Immature natural killer cell (primary cell): Measurements from ENCODE around the gene NPY4R2. TPM values are rescaled to one million over a fixed set of nuclear protein-coding genes. Genes with fewer than 3 reads are reported as not detected.
"Not testable (repeated sequence)": the region's sequence is repeated elsewhere in the genome, so short reads cannot be mapped to it uniquely, and the experiment has no call there.

Source experiments
- DNase-seq, 3 donors: peaks; one replicate each; pipeline ENCODE4 v3.0.0; 2022; ENCODE audit warnings: mixed read lengths in 1 of 3
- H3K27ac Mint-ChIP-seq, 6 donors: one replicate each; pipeline ENCODE4 v1.8.0; 2020; ENCODE audit warnings: mixed read lengths in 6 of 6, mild to moderate bottlenecking in 5 of 6, inconsistent platforms in 4 of 6, moderate library complexity in 3 of 6
- H3K27me3 Mint-ChIP-seq, 3 donors: one replicate each; pipeline ENCODE4 v1.8.0; 2020 to 2021; ENCODE audit warnings: low read depth in 3 of 3, mild to moderate bottlenecking in 3 of 3, mixed read lengths in 3 of 3, moderate library complexity in 3 of 3, inconsistent platforms in 1 of 3
- H3K36me3 Mint-ChIP-seq, 3 donors: one replicate each; pipeline ENCODE4 v1.8.0; 2020; ENCODE audit warnings: mixed read lengths in 3 of 3, inconsistent platforms in 2 of 3, mild to moderate bottlenecking in 2 of 3
- H3K4me1 Mint-ChIP-seq, 2 donors: one replicate each; pipeline ENCODE4 v1.8.0; 2020; ENCODE audit warnings: inconsistent platforms in 2 of 2, mild to moderate bottlenecking in 2 of 2, mixed read lengths in 2 of 2, moderate library complexity in 1 of 2
- H3K4me3 Mint-ChIP-seq, 5 donors: one replicate each; pipeline ENCODE4 v1.8.0; 2020; ENCODE audit warnings: mild to moderate bottlenecking in 5 of 5, mixed read lengths in 5 of 5, inconsistent platforms in 3 of 5, moderate library complexity in 3 of 5
- H3K9me3 Mint-ChIP-seq, 6 donors: one replicate each; pipeline ENCODE4 v1.8.0; 2020; ENCODE audit warnings: mild to moderate bottlenecking in 6 of 6, mixed read lengths in 6 of 6, inconsistent platforms in 4 of 6, moderate library complexity in 3 of 6
- polyA plus RNA-seq, 3 donors: library from polyadenylated mRNA; unstranded; fragments of 300-500 nt; fragmentation: Illumina TruSeq; gene quantifications; one replicate each; pipeline ENCODE4 v1.2.3, GENCODE V29; 2021

Gene NPY4R2
- polyA plus RNA-seq, 3 donors from 2014 or later: not detected

DNA sequence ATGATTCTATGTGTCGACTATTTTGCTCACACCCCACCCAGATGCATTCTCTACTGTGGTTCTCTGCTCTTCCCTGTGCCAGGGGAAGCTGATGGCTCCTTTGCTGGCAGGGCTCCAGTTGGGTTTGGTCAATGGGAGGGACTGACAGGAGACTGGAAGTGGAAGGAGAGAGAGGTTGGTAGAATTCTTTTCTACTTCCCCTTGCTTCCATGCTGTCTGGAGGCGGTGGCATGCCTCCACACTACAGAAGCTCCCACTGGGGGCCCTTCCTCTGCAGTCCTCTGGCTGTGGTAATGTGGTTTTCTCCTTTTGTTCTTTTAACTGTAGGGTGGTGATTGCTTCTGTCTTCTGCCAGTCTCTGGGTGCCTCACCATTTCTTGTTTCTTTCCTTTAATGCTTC lies 4.4 kb upstream of the NPY4R2 start:
- DNase-seq, H3K27me3 Mint-ChIP-seq, H3K9me3 Mint-ChIP-seq, H3K4me3 Mint-ChIP-seq, H3K4me1 Mint-ChIP-seq, H3K36me3 Mint-ChIP-seq, H3K27ac Mint-ChIP-seq: not testable (repeated sequence)

DNA sequence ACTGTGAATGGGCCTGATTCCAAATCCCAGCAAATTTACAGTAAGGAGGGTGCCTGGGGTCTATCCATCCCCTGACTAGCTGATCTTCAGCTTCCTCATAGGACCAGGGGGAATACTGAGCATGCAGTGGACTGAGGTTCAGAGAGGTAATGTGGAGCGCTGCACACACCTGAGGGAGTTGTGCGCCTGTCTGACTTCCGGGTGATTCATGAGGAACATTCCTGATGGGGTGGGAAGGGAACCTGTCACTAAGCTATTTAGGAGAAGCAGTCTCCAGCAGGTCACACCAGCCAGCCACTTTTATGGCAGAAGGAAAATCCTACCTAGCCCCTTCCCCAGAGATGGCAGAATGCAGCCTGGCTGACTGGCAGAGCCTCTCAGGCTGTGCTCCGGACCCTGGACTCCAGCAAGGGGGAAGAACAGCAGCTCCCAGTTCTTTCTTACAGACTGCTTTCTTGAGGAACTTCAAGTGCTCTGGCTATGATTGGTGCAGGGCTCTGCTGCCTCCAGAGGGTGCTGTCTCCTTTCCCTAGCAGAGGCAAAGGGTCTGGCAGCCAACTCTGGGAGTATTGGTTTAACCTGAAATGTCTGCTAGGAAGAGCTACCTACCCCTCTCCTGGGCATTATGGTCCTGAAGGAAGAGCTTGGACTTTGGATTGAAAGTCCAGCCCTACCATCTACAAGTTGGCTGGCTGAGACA lies 2.5 kb upstream of the NPY4R2 start:
- H3K4me1 Mint-ChIP-seq, H3K4me3 Mint-ChIP-seq, H3K27ac Mint-ChIP-seq, H3K27me3 Mint-ChIP-seq, DNase-seq, H3K9me3 Mint-ChIP-seq, H3K36me3 Mint-ChIP-seq: not testable (repeated sequence)

DNA sequence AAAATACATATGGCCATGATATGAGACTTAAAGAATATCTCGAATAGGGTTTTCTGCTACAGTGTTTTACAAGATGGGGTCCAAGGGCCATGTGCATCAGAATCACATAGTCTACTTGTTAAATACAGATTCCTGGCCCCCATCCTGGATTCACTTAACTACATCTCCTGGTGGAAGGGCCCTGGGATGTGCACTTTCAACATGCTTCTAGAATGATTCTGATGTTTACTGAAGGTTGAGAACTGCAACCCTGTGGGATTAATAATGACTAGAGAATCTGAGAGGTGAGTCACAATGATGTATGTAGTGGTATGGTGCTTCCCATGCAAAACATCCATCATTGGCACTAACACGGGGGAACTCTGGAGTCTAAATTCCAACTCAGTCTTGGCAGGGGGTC lies 2.1 kb downstream of the NPY4R2 start:
- not testable (repeated sequence) for H3K36me3 Mint-ChIP-seq, H3K4me1 Mint-ChIP-seq, H3K9me3 Mint-ChIP-seq, H3K4me3 Mint-ChIP-seq, DNase-seq, H3K27me3 Mint-ChIP-seq, H3K27ac Mint-ChIP-seq

DNA sequence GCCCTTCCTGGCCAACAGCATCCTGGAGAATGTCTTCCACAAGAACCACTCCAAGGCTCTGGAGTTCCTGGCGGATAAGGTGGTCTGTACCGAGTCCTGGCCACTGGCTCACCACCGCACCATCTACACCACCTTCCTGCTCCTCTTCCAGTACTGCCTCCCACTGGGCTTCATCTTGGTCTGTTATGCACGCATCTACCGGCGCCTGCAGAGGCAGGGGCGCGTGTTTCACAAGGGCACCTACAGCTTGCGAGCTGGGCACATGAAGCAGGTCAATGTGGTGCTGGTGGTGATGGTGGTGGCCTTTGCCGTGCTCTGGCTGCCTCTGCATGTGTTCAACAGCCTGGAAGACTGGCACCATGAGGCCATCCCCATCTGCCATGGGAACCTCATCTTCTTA lies 4.0 kb downstream of the NPY4R2 start:
- not testable (repeated sequence) for H3K4me3 Mint-ChIP-seq, H3K27me3 Mint-ChIP-seq, DNase-seq, H3K27ac Mint-ChIP-seq, H3K36me3 Mint-ChIP-seq, H3K4me1 Mint-ChIP-seq, H3K9me3 Mint-ChIP-seq

DNA sequence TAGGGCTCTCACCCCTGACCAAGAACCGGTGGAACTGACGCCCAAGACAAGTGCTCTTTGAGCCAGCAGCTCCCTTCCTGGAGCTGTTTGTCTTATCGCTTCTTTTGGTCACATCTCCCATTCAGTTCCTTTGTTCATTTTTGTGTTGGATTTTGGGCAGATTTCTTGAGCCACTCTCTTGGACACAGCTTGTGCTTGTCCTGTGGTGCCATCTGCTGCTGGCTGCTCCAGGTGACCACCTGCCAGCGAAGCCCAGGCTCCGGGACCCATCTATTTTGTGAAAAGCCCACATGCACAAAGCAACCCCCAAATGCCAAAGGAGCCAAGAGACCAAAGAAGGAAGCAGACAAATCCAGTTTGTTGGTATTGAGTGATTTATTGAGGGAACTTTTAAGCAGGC lies 6.2 kb downstream of the NPY4R2 start:
- H3K27ac Mint-ChIP-seq, DNase-seq, H3K36me3 Mint-ChIP-seq, H3K9me3 Mint-ChIP-seq, H3K4me1 Mint-ChIP-seq, H3K4me3 Mint-ChIP-seq, H3K27me3 Mint-ChIP-seq: not testable (repeated sequence)

DNA sequence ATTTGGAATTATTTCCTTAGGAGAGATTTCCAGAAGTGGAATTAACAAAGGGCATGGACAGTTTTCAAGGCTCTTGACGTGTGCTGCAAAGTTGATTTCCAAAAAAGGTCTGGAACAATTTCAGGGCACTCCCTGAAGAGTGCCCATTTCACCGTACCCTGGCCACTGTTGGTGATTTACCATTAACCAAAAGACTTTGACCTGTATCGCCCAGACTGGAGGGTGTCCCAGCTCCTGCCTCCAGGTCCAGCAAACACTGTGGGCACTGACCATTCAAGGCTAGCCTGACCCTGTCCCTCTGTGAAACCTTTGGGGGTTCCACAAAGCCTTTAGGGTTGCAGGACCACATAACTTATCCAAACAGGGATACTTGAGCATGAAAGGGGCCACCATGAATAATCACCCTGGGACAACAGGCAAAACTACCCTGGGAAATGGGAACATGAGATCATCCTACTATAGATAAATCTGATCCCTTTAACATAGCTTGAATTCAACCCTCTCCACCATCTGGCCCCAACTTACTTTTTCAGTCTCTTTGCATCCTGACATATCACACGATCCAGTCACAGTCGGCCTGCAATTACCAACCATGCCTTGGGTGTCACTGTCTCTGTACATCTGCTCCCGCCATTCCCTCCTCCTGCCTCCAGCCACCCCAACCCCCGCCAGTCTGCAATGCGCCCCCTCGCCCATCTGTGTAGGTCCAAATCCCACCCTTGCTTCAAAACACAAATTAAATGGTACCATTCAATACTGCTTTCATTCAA lies 8.9 kb downstream of the NPY4R2 start:
- not testable (repeated sequence) for H3K36me3 Mint-ChIP-seq, H3K9me3 Mint-ChIP-seq, H3K27me3 Mint-ChIP-seq, H3K27ac Mint-ChIP-seq, H3K4me3 Mint-ChIP-seq, DNase-seq, H3K4me1 Mint-ChIP-seq

DNA sequence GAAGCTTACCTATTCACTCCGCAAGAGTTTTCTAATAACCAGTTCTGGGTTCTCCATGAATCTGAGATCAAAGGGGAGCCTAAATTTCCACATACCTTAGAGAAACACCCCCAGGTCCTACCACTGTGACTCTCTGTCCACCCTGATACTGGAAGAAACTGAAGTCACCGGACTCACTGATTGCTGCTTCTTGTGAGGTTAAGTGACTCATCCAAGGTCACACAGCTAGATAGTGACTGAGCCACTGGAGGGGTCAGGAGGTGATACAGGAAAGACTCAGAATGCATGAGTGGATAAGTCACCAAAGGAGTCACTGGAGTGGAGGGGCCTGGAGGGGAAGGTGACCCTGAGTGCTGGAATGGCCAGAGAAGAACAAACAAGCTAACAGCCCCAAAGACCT lies 9.8 kb downstream of the NPY4R2 start:
- H3K27ac Mint-ChIP-seq, DNase-seq, H3K36me3 Mint-ChIP-seq, H3K4me3 Mint-ChIP-seq, H3K27me3 Mint-ChIP-seq, H3K4me1 Mint-ChIP-seq, H3K9me3 Mint-ChIP-seq: not testable (repeated sequence)

DNA sequence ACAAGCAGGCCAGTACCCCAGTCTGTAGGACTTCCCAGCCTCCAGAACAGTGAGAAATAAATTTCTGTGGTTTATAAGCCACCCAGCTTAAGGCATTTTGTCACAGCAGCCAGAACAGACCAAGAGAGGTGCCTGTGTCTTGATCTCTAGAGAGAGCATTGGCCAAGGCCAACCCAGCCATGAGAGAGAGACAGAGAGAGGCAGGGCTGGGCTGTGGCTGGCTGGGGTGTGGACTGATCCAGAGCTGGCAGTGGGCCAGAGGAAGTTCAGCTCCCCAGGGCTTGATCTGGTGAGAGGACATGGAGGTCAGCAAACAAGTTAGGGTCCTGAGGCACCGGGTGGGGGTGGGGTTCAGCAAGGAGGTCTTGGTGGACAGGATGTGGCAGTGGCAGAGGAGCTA lies 14.4 kb downstream of the NPY4R2 start:
- not testable (repeated sequence) for DNase-seq, H3K4me3 Mint-ChIP-seq, H3K27ac Mint-ChIP-seq, H3K36me3 Mint-ChIP-seq, H3K27me3 Mint-ChIP-seq, H3K4me1 Mint-ChIP-seq, H3K9me3 Mint-ChIP-seq

DNA sequence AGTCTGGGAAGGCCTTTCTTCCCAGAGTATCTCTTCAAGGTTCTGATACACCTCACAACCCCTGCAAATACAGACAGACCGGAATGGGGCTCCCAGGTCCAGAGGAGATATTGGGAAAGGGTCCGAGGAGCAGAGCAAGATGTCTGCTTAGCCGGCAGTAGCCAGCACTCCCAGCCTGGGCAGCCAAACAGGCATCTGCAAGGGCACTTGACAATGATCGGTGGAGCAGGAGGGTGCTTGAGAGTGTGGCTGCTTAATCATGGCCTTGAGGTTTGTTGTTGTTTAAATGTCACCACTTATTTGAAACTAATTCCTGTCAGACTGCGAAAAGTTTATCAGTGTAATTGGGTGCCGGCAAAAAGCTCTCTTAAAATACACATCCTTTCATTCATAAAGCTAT lies 15.0 kb downstream of the NPY4R2 start:
- not testable (repeated sequence) for H3K4me3 Mint-ChIP-seq, DNase-seq, H3K36me3 Mint-ChIP-seq, H3K27me3 Mint-ChIP-seq, H3K27ac Mint-ChIP-seq, H3K9me3 Mint-ChIP-seq, H3K4me1 Mint-ChIP-seq

- not testable (repeated sequence) for H3K27me3 Mint-ChIP-seq, H3K36me3 Mint-ChIP-seq, H3K4me3 Mint-ChIP-seq, H3K27ac Mint-ChIP-seq, DNase-seq, H3K4me1 Mint-ChIP-seq, H3K9me3 Mint-ChIP-seq
These were observed 18.3 kb downstream of the NPY4R2 start for GRCh38 chr10:47936772-47937228.

DNA sequence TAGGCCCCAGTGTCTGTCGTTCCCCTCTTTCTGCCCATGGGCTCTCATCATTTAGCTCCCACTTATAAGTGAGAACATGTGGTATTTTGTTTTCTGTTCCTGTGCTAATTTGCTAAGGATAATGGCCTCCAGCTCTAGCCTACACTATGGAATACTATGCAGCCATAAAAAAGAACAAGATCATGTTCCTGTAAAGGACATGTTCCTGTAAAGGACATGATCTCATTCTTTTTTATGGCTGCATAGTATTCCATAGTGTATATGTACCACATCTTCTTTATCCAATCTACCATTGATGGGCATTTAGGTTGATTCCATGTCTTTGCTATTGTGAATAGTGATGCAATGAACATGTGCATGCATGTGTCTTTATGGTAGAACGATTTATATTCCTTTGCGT lies 19.2 kb downstream of the NPY4R2 start:
- not testable (repeated sequence) for H3K36me3 Mint-ChIP-seq, DNase-seq, H3K4me3 Mint-ChIP-seq, H3K4me1 Mint-ChIP-seq, H3K27me3 Mint-ChIP-seq, H3K27ac Mint-ChIP-seq, H3K9me3 Mint-ChIP-seq

DNA sequence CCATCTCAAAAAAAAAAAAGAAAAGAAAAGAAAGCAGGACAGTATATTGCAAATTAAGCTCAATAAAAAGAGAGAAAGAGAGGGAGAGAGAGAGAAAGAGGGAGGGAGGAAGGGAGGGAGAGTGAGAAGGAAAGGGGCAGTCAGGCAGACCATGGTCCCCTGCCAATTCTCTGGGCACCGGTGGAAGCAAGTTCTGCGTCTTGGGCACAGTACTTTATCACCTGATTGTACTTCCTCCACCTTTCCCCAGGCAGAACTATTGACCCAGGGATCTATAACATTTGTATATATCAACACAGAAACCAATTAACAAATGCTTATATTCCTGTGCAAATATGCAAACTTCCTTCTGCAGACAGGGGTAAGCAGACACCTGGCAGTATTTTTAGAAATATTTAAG lies 22.4 kb downstream of the NPY4R2 start:
- not testable (repeated sequence) for H3K27ac Mint-ChIP-seq, H3K4me3 Mint-ChIP-seq, H3K9me3 Mint-ChIP-seq, DNase-seq, H3K36me3 Mint-ChIP-seq, H3K27me3 Mint-ChIP-seq, H3K4me1 Mint-ChIP-seq

- not testable (repeated sequence) for H3K4me3 Mint-ChIP-seq, DNase-seq, H3K4me1 Mint-ChIP-seq, H3K9me3 Mint-ChIP-seq, H3K36me3 Mint-ChIP-seq, H3K27ac Mint-ChIP-seq, H3K27me3 Mint-ChIP-seq
These were observed 22.9 kb downstream of the NPY4R2 start for GRCh38 chr10:47941379-47941778.

DNA sequence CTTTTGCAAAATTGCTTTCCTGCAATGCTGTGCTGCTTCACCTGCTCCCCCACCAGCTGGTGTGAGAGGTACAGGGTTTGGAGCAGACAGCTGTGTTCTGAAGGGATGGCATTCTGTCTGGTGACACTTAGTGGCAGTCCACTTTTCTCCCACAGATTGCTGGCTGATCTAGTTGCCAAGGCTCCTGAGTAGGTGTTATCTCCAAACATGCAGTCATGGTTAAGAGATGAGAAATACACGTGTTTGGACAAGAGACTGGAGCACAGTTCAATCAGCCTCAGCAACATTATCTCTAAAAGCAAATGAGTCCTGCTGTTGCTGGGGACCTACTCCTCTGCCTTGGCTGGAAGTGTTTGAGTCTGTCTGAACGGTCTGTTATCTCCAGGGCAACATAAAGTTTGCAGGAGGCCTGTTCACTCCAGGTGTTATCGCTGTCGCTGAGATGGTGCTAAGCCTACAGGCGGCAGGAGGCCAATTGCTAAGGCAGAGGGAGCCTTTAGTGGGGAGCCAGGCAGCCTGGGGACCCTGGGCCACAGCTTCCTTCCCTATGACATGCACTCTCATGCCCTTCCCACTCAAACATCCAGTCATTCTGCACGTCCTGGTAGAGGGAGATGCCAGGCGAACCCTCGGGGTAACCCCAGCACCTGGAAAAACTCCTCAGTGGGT lies 24.0 kb downstream of the NPY4R2 start:
- not testable (repeated sequence) for H3K36me3 Mint-ChIP-seq, H3K9me3 Mint-ChIP-seq, H3K27me3 Mint-ChIP-seq, H3K27ac Mint-ChIP-seq, H3K4me1 Mint-ChIP-seq, H3K4me3 Mint-ChIP-seq, DNase-seq

GRCh38 chr10:47943328-47943727 lies 24.9 kb downstream of the NPY4R2 start:
- DNase-seq, H3K27me3 Mint-ChIP-seq, H3K4me1 Mint-ChIP-seq, H3K27ac Mint-ChIP-seq, H3K36me3 Mint-ChIP-seq, H3K9me3 Mint-ChIP-seq, H3K4me3 Mint-ChIP-seq: not testable (repeated sequence)
